CD14-positive monocyte (primary cell): ENCODE results near the gene FRMD3. TPM values are rescaled to one million over a fixed set of nuclear protein-coding genes. Genes with fewer than 3 reads are reported as not detected.

Source experiments
- DNase-seq, 3 donors: peaks; one replicate each; pipeline ENCODE4 v3.0.0-alpha.2; 2011 to 2022
- H2AFZ ChIP-seq: 2 replicates; pipeline ENCODE4 v1.6.0; 2012; ENCODE audit warnings: mild to moderate bottlenecking, low read depth, low read length, inconsistent platforms; ENCODE audit not compliant: insufficient read depth, poor library complexity, severe bottlenecking
- H3K27ac ChIP-seq, 2 donors: 1 replicate in 1 of 2; 2 replicates in 1 of 2; pipeline ENCODE4 v1.5.1; 2012 to 2013; ENCODE audit warnings: low read length in 2 of 2, control low read depth in 1 of 2, inconsistent platforms in 1 of 2, low read depth in 1 of 2, mild to moderate bottlenecking in 1 of 2
- H3K27me3 ChIP-seq, 2 donors: one replicate each; pipeline versions ENCODE4 v1.6.0 to v1.6.1; 2011 to 2013; ENCODE audit warnings: low read length in 2 of 2; ENCODE audit not compliant: control insufficient read depth in 2 of 2, insufficient read depth in 2 of 2
- H3K36me3 ChIP-seq, 2 donors: replicated peaks in 1 of 2; 1 replicate in 1 of 2; 2 replicates in 1 of 2; pipeline versions ENCODE4 v1.5.1 to v1.6.1; 2012 to 2013; ENCODE audit warnings: low read length in 2 of 2, control low read depth in 1 of 2, inconsistent platforms in 1 of 2, mild to moderate bottlenecking in 1 of 2; ENCODE audit not compliant: insufficient read depth in 2 of 2, control insufficient read depth in 1 of 2
- H3K4me1 ChIP-seq, 2 donors: 1 replicate in 1 of 2; 2 replicates in 1 of 2; pipeline versions ENCODE4 v1.5.1 to v1.6.1; 2012 to 2013; ENCODE audit warnings: low read length in 2 of 2, control low read depth in 1 of 2, inconsistent platforms in 1 of 2, mild to moderate bottlenecking in 1 of 2, moderate library complexity in 1 of 2; ENCODE audit not compliant: insufficient read depth in 2 of 2, control insufficient read depth in 1 of 2
- H3K4me2 ChIP-seq: replicated peaks from 2 replicates; pipeline ENCODE3; 2012; ENCODE audit warnings: low read length, moderate library complexity, mild to moderate bottlenecking; ENCODE audit not compliant: poor library complexity, severe bottlenecking; ENCODE audit errors: extremely low read depth
- H3K4me3 ChIP-seq, 3 experiments: fragments of 200-600 bp in 1 of 3; sonication (generic) in 1 of 3; replicated peaks in 1 of 3; 1 replicate in 2 of 3; 2 replicates in 1 of 3; pipeline ENCODE4 v1.5.1; 2011 to 2013; ENCODE audit warnings: low read length in 3 of 3, mild to moderate bottlenecking in 3 of 3, control low read depth in 2 of 3, low read depth in 2 of 3, inconsistent platforms in 1 of 3, moderate library complexity in 1 of 3
- H3K79me2 ChIP-seq: 2 replicates; pipeline ENCODE4 v1.6.0; 2012; ENCODE audit warnings: mild to moderate bottlenecking, control low read depth, inconsistent platforms, low read length, moderate library complexity; ENCODE audit not compliant: insufficient read depth
- H3K9ac ChIP-seq: 2 replicates; pipeline ENCODE4 v1.6.0; 2017; ENCODE audit warnings: low read length, mild to moderate bottlenecking; ENCODE audit not compliant: insufficient read depth, poor library complexity, severe bottlenecking
- H3K9me3 ChIP-seq, 2 donors: replicated peaks in 1 of 2; 1 replicate in 1 of 2; 2 replicates in 1 of 2; pipeline versions ENCODE4 v1.5.1 to v1.6.1; 2012 to 2013; ENCODE audit warnings: low read length in 2 of 2, control low read depth in 1 of 2; ENCODE audit not compliant: control insufficient read depth in 1 of 2, insufficient read depth in 1 of 2
- H4K20me1 ChIP-seq: 2 replicates; pipeline ENCODE4 v1.6.0; 2012; ENCODE audit warnings: mild to moderate bottlenecking, low read length, control low read depth, moderate library complexity; ENCODE audit not compliant: insufficient read depth
- H3K27ac Mint-ChIP-seq, 7 donors: one replicate each; pipeline ENCODE4 v1.8.0; 2020; ENCODE audit warnings: mild to moderate bottlenecking in 7 of 7, mixed read lengths in 7 of 7, moderate library complexity in 6 of 7, inconsistent platforms in 2 of 7
- H3K27me3 Mint-ChIP-seq, 3 donors: one replicate each; pipeline ENCODE4 v1.8.0; 2021 to 2022; ENCODE audit warnings: low read depth in 3 of 3, mild to moderate bottlenecking in 3 of 3, mixed read lengths in 3 of 3, moderate library complexity in 3 of 3, inconsistent platforms in 1 of 3
- H3K36me3 Mint-ChIP-seq, 2 donors: one replicate each; pipeline ENCODE4 v1.8.0; 2020; ENCODE audit warnings: mixed read lengths in 2 of 2, inconsistent platforms in 1 of 2, mild to moderate bottlenecking in 1 of 2
- H3K4me1 Mint-ChIP-seq: one replicate; pipeline ENCODE4 v1.8.0; 2020; ENCODE audit warnings: mild to moderate bottlenecking, mixed read lengths
- H3K4me3 Mint-ChIP-seq, 2 donors: one replicate each; pipeline ENCODE4 v1.8.0; 2020; ENCODE audit warnings: mild to moderate bottlenecking in 2 of 2, mixed read lengths in 2 of 2, moderate library complexity in 1 of 2
- H3K9me3 Mint-ChIP-seq, 7 donors: one replicate each; pipeline ENCODE4 v1.8.0; 2020 to 2022; ENCODE audit warnings: mixed read lengths in 7 of 7, mild to moderate bottlenecking in 6 of 7, moderate library complexity in 6 of 7, inconsistent platforms in 2 of 7
- CTCF ChIP-seq: fragments of 200-600 bp; IDR thresholded peaks from one replicate; pipeline ENCODE4 v1.8.0; 2022; ENCODE audit warnings: antibody characterized with exemption, mild to moderate bottlenecking
- WGBS: methylation state at CpG from one replicate; pipeline ENCODE4 v1.1.5; 2013; ENCODE audit warnings: missing lambda C conversion rate; ENCODE audit not compliant: insufficient coverage; 5-methylcytosine and 5-hydroxymethylcytosine counted together
- intact Hi-C, 2 donors: fragments of 100-400 bp; cut with micrococcal nuclease; formaldehyde crosslinking; loops; one replicate each; pipeline versions ENCODE4 v1.15.0 to v1.15.1; 2023
- polyA plus RNA-seq, 3 donors: library from polyadenylated mRNA; depleted of rRNA in 1 of 3; unstranded in 2 of 3; stranded (reverse) in 1 of 3; fragments of 300-500 nt in 2 of 3; fragments of >200 nt in 1 of 3; fragmentation: Illumina TruSeq in 2 of 3; gene quantifications; 1 replicate in 2 of 3; 2 replicates in 1 of 3; pipeline ENCODE4 v1.2.3, GENCODE V29; 2012 to 2021

FRMD3 gene
- polyA plus RNA-seq, 3 donors = 2.8 to 9.8 (median 4.2) TPM

- H3K4me1 ChIP-seq = no peaks in the 10 kb centered on the region
- Mint-ChIP-seq H3K27ac (no peak overlapping the region), H3K36me3 (peaks cover 3 to 8% of the 10 kb centered on the region in 2 donors), H3K4me1 (peaks cover 4% of the 10 kb centered on the region), H3K27me3 (peaks cover 0 to 4% (median 1%) of the 10 kb centered on the region in 3 donors), H3K9me3 (peaks cover 2 to 10% (median 5%) of the 10 kb centered on the region in 7 donors), H3K4me3 (no peak overlapping the region)
- intact Hi-C loops = no loop called here
- no peaks in the 10 kb centered on the region for H4K20me1 ChIP-seq
- no peak overlapping the region for H3K4me2 ChIP-seq
- H2AFZ ChIP-seq = no peak overlapping the region
- no peak for DNase-seq
- no peak overlapping the region for H3K27ac ChIP-seq
- H3K4me3 ChIP-seq = no peak overlapping the region
- H3K27me3 ChIP-seq = no peaks in the 10 kb centered on the region
- peaks cover 0 to 2% of the 10 kb centered on the region in 2 donors for H3K9me3 ChIP-seq
- H3K36me3 ChIP-seq = no peaks in the 10 kb centered on the region
- no peak for TF ChIP-seq CTCF
- H3K9ac ChIP-seq = no peak overlapping the region
- no peaks in the 10 kb centered on the region for H3K79me2 ChIP-seq
- no CpG with 5 or more reads among the region's 1 CpG for whole genome bisulfite sequencing
These were observed 149.9 kb downstream of the FRMD3 start for GRCh38 chr9:83388346-83388745.

DNA sequence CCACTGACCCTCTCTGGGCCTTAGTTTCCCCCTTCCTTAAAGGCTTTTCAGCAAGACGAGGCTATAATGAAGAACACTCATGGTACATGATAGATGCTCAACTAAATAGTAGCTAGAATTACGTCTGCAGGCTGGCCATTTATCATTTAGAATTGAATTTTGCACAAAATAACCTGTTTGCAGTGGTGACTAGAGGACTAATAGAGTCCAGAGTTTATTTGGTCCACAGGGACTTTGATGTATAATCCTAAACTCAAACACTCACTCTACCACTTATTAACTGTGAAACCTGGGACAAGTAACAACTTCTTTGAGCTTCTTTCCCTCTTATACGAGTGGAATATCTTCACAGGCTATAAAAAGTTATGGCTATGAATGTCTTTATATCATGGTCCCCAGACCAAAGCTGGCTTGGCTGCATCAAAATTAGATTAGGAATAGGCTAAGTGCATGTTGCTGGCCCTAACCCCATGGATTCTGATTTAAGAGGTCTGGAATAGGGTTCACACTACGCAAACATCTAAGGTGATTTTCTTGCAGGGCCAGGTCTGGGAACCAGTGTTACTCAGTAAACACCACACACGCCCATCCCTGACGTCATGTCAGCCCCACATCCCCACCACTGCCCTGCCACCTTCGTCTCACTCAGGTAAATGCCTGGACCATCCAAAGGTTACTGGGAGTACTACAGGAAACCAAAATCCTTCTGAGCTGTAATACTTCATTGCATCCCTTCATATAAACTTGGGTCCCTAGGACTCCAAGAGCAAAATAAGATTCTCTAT lies 150.6 kb downstream of the FRMD3 start:
- no peak for DNase-seq
- H3K9me3 ChIP-seq = peaks cover 0 to 8% of the 10 kb centered on the region in 2 donors
- no peaks in the 10 kb centered on the region for H3K36me3 ChIP-seq
- H3K27ac ChIP-seq = no peak overlapping the region
- TF ChIP-seq CTCF = no peak
- H3K27me3 Mint-ChIP-seq = peaks cover 0 to 4% (median 1%) of the 10 kb centered on the region in 3 donors
- no peak overlapping the region for H3K9ac ChIP-seq
- H3K79me2 ChIP-seq = no peaks in the 10 kb centered on the region
- H3K4me1 ChIP-seq = no peaks in the 10 kb centered on the region
- H3K4me3 ChIP-seq = no peak overlapping the region
- intact Hi-C loops = no loop called here
- no peak overlapping the region for H3K27ac Mint-ChIP-seq
- no peak overlapping the region for H3K4me3 Mint-ChIP-seq
- H3K36me3 Mint-ChIP-seq = peaks cover 3 to 8% of the 10 kb centered on the region in 2 donors
- H3K4me2 ChIP-seq = no peak overlapping the region
- no peaks in the 10 kb centered on the region for H4K20me1 ChIP-seq
- H3K27me3 ChIP-seq = no peaks in the 10 kb centered on the region
- 96% methylated on average over 3 of the region's 7 CpGs for WGBS
- H3K4me1 Mint-ChIP-seq = peaks cover 4% of the 10 kb centered on the region
- H3K9me3 Mint-ChIP-seq = peaks cover 2 to 11% (median 8%) of the 10 kb centered on the region in 7 donors
- no peak overlapping the region for H2AFZ ChIP-seq
